Measurements from ENCODE around the gene P2RY6.
A peak's percentile ranks its signal among the peaks of the same experiment; 100 is the strongest.
"Not testable (repeated sequence)": the region's sequence is repeated elsewhere in the genome, so short reads cannot be mapped to it uniquely, and the experiment has no call there.

The P2RY6 gene

GRCh38 chr11:73262851-73263495, 9.2 kb upstream of the P2RY6 start:
- peak; percentile 66 for DNase-seq

- no peak for DNase-seq
Measured at GRCh38 chr11:73263640-73264039, 8.5 kb upstream of the P2RY6 start.

DNA sequence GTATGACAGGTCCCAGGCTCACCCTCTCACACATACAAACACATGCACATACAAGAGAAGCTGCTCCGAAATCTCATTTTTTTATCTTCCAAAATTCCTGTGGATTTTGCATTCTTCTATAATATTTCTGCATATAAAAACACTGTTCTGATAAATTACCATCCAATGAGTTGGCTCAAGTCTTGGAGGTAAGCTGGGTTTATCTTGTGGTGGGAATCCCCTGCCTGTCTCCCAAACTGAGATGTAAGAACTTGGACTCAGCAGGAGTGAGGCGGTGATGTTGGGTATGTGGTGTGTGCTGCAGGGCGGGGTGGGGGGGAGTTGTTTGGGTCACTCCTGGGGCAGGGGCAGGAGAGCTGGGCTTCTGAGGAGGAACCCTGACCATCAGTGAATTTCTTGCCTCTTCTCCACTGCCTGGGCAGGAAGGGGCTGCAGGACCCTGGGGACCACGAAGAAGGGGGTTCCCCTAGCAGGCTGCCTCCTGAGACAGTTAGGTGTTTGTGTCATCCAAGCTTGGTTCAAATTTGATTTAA, 6.8 kb upstream of the P2RY6 start:
- DNase-seq = no peak

DNA sequence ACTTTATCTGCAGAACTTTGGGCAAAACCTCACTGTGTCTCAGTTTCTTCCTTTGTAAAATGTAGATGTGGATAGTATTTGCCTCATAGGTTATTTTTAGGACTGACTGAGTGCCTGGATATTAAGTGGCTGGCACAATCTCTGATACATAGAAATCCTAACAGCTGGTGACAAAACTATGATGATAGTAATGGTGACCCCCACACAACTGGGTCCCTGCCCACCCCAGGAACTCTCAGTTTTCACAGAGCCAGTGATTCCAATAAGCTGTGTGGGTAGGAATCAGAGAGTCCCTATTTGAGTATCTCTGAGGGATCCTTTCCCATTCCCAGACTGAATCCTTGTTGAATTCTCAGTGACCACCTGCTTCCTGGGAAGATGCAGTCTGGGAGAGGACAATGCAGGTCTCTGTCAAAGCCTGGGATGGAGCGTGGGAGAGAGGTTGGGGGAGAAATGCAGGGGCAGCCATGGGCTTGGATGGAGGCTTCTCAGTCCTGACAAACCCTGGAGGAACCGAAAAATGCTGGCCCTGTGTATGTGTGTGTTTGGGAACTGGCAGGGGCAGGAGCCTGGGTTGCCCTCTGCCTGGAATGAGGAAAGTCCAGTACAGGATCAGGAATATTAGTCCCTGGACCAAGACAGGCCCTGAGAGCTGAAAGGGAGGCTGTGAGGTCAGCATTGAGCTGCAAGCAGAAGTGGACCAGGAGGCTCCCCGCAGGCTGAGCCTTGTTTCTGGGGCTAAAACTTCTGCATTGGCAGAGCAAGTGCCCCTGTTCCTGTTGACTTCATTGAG, 6.1 kb upstream of the P2RY6 start:
- DNase-seq = no peak

- DNase-seq = no peak
Measured at GRCh38 chr11:73266646-73267020, 5.5 kb upstream of the P2RY6 start.

DNA sequence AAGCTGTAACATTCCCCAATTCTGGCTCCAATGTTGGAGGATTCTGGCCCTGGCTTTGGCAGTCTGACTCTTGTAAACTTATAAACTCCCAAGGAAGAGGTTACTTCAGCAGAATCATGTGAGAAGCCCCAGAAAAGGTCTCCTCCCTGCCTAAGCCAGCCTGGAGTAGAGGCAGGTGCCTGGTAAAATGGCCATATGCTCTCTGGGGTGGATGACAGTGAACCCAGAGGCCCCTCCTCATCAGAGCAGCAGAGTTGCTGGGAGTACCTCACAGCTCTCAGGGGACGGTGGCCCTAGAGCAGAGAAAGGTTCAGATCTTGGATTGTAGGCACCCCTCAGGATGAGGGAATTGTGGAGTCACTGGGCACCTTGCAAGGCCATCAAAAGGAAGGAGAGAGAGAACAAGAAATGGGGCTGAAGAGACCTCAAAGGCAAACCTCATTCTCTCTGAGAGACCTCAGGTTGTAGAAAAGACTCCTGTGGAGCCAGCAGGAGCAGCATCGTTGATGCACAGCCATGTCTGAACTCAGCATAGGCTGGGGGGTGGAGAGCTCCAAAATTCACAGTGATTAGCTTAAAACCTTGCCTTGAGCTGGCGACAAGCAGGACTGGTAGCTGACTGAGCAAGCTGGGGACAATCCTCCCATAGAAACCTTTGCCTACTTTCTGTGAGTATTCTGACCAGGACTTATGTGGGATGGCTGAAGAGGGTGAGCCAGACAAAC, 4.9 kb upstream of the P2RY6 start:
- DNase-seq = no peak

GRCh38 chr11:73267906-73268540, 4.1 kb upstream of the P2RY6 start:
- no peak for DNase-seq

- no peak for DNase-seq
Measured at GRCh38 chr11:73268671-73269271, 3.4 kb upstream of the P2RY6 start.

DNA sequence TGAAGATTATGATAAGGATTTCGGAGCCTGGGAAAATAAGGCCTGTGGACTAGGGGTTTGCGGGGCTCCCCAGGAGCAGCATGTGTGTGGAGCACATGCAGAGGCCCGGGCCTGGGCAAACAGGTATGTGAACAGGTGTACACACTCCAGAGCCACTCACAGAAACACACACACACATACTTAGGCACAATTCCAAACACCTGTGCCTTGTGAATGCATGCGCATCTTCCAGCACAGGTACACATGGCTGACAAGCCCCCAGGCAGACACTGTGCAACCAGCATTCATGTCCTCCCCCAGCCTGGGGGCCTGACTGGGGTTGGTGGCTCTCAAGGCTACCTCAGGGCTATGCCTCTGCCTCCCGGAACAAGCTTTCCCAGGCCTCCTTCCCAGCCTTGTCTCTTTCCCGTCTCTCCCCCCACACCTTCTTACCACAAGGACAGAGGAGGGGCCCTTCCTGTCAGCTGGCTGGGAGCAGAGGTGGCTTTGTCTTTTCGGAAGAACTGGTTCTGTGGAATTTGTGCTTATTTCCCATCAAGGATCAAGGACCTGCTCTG, 2.6 kb upstream of the P2RY6 start:
- DNase-seq = no peak

DNA sequence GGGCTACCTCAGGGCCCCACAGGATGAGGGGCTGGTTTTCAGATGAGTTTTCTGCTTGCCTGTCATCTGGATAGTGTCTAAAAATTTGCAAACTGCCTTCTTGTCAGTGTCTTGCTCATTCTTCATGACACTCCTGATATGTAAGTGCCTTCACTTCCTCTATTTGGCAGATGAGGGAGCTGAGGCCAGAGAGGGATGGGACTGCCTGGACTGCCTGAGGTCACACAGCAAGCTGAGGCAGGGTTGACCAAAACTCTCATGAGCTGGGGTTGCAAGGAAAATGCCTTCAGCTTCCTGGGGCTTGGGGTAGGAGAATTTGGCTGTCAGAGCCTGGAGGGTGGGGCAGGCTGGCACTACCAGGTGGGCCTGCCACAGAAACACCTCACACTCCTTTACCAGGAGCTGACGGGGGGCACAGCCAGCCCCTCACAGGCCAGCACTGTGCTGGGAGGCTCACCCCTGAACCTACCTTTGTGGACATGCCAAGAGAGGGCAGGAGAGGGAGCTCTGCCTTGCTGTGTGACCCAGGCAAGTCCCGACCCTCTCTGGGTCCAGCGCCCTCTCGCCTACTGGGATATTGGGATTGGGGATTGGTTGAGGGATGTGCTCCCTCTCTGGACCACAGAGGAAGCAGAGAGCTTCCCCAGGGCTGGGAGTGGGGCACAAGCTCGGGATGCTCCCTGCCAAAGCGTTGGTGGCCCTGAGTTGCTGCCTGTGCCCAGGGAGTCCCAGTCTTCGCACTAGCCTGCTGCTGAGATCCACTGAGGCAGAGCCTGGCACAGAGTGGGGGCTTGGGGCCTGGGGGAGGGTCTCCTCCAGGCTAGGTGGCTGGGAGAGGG, 1.9 kb upstream of the P2RY6 start:
- peak; percentile 86 for DNase-seq

DNA sequence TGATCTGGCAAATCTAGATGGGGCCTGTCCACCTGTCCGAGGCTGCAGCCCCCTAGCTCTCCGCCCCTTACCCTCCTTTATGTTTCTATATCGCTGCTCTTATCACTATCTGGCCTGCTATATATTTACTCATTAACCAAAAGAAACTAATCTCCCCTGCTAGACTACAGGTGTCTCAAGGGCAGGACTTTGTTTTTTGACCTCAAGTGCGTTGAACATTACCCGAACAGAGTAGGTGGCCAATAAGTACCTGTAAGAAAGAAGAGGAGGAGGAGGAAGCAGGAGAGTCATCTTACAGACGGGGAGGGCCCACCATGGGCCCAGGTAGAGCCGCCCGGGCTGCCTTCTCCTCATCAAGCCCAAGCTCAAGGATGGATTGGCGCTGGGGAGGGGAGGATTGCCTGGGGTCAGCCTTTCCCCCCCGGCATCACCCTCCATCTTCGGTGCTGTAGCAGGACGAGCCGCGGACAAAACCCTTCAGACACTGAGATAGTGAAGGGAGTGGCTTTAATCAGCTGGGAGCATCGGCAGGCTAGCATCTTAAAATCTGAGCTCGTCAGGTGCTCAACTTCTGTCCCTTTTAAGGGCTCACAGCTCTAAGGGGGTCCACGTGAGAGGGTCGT, 1.2 kb upstream of the P2RY6 start:
- DNase-seq = no peak

- not testable (repeated sequence) for DNase-seq
Measured at GRCh38 chr11:73271478-73271865, 666 bp upstream of the P2RY6 start.

GRCh38 chr11:73272680-73273038, 521 bp downstream of the P2RY6 start:
- no peak for DNase-seq

DNA sequence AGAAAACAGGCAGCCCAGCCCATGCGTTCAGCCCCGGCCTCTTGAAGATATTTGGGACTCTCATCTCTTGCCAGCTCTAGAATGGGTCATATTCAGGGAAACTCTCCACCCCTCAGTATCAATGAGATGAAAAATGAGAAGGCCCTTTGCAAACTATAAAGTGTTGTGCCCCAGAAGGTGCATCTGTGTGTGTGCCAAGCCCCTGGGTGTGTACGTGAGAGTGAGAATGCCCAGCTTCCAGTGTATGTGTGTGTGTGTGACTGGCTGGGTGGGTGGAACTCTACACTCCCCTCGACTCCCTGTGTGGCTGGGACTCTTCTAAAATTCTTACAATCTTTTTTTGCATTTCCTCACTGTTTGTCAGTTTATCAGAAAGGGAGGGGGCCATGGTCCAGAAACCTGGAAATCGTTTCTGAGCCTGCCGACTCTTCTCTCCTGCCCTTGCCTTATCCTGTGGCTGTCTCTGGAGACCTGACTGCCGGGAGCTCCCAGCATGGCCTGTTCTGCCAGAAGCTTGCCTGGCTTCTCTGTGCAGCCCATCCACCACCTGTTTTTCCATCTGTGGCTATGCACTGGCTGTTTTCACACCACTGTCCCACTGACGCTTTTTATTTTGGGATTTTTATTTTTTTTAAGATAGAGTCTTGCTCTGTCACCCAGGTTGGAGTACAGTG, 1.2 kb downstream of the P2RY6 start:
- DNase-seq = no peak

DNA sequence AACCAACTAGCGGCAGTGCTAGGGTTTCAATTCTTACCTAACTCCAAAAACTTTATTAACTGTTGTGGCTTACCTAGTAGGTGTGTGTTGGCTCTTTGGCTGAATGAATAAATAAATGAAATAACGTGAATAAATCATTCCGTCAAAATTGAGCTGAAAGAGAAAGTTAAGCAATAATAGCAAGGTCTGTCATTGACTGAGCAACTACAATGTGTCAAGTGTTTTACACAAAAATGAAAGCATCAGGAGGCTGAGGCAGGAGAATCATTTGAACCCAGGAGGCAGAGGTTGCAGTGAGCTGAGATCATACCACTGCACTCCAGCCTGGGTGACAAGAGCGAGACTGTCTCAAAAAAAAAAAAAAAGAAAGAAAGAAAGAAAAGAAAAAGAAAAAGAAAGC, 2.1 kb downstream of the P2RY6 start:
- peak; percentile 65 for DNase-seq

DNA sequence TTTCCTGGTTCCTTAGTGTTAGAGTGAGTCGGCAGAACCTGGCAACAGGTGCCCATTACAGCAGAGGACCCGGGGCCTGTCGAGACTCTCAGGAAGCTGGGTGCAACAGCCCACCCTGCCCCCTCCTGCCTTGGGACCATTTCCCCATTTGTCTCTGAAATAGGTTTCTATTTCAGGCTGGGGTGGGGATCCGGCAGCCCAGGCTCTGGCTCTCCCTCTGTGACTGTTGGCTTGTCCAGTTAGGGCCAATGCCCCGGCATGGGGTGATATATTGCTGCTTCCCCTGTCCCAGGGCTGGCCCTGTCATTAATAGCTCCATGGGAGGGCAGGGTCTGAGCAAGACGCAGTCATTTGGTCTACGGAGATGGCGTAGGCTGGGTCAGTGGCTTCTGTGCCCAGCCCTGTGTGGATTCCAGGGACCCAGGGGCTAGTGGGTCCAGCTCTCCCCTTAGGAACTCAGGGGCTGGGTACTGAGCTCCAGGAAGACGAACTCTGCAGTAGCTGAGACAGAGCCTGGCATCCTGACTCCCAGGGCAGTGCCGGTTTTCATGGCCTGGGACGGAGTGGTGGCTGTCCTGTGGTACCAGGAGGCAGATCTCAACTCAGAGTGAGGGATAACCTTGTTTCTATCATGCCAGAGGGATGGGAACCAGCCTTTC, 2.7 kb downstream of the P2RY6 start:
- DNase-seq = peak; percentile 71

DNA sequence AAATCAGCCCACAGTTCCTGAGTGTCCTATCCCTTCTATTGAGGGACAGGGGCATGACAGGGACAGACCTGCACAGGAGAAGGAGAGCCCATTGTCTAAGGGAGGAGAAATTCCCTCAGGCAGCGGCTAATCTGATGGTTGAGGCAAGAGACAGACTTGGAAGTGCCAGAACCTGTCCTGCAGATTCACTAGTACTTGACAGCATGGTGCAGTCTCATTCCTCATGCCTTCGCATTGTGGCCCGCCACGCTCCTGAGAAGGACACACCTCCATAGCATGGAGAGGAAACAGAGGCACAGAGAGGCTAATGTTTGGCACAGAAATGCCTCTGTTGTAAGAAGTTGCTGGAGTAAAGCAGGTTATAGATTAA, 3.2 kb downstream of the P2RY6 start:
- DNase-seq = no peak

GRCh38 chr11:73277467-73277866, 5.3 kb downstream of the P2RY6 start:
- DNase-seq = no peak

- DNase-seq = peak; percentile 91
Measured at GRCh38 chr11:73280626-73281025, 8.5 kb downstream of the P2RY6 start.

DNA sequence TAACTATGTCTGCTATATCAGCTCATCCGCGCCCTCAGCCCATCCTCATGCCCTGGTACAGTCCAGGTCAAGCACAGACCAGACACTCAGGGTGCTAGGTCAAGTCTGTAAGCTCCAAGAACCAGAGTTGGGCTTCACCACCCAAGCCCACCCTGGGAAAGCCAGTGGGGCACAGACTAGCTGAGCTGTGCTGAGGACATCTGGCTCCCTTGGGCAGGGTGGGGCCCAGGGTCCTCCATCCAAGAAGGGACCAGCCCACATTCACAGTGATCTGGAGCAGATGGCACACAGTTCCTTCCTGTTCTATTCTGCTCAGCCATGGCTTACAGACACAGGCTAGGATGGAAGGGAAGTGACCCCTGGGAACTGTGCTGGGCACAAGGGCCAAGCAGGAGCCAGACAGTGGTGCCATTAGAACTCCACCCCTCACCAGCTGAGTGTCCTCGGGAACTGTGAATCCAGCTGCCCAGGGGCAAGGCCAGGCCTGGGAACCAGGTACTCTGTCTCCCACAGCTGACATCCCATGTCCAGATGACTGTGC, 9.1 kb downstream of the P2RY6 start:
- DNase-seq = peak; percentile 47
